Dermis blood vessel endothelial cell (primary cell): ENCODE data around the gene NDUFB10. TPM values are rescaled to one million over a fixed set of nuclear protein-coding genes. Genes with fewer than 3 reads are reported as not detected.

Experiments used
- DNase-seq: peaks from one replicate; pipeline ENCODE4 v3.0.0; 2010
- total RNA-seq: library from RNA; depleted of rRNA; stranded (reverse); fragments of >200 nt; gene quantifications from 2 replicates; pipeline ENCODE4 v1.2.3, GENCODE V29; 2014

Gene NDUFB10
- total RNA-seq, 1 donor from 2014 or later: 107 TPM

DNA sequence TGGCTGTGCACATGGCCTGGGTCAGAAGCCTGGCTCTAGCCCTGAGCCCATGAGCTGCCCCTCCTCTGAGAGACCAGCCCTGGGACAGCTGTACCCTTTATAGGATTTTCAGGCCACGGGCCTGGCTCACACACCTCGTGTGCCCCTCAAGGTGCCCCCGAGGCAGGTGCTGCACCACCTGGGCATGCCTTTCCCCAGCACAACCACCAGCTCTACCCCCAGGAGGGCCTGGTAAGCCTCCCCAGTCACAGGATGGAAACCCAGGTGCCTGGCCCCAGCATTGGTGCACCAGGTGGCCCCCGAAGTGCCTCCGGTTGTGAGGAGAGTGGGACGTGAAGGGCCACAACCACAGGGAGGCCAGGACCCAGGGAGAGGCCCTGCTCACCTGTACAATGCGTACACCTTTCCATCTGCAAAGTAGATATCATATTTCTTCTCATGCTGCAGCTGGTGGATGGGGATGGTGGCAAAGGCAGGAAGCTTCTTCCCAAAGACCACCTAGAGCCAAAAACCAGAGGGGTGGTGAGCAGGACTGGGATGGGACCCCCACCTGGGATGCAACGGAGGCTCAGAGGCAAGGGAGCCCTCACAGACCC, 44.0 kb downstream of the NDUFB10 start:
- no peak for DNase-seq

DNA sequence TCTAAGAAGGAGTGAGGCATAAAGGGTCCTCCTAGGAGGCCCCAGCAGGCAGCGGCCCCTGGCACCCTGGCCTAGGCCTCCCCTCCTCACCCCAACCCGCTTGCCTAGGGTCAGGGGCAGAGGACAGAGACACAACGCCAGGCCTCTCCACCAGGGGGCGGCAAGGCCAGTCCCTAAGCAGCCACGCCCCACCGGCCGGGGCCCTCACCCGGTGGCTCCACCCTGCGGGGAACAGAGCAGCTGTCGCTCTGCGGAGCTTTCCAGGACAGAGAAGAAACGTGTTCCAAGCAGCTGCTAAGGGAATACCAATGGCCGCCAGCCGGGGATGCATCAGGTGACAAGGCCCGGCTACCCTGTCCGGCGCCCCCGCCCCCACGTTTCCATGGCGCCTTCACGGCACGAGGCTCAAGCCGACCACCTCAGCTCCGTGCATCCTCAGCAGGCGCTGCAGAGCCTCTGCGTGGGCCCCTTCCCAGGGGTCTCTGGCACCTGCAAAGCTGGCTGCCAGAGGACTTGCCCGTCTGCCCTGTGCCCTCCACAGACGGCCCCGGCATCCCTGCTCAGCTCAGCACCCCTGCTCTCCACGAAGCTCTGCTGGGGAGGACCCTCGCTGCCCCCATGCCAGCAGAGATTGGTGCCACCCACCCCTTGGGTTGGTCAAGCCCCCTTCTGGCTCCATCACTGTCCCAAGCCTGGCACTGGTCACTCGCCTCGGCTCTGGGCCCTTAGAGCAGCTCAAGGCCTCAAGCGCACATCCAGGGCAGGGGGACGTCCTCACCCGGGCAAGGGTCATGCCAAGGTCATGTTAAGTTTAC, 44.7 kb downstream of the NDUFB10 start:
- peak; percentile 92 for DNase-seq

DNA sequence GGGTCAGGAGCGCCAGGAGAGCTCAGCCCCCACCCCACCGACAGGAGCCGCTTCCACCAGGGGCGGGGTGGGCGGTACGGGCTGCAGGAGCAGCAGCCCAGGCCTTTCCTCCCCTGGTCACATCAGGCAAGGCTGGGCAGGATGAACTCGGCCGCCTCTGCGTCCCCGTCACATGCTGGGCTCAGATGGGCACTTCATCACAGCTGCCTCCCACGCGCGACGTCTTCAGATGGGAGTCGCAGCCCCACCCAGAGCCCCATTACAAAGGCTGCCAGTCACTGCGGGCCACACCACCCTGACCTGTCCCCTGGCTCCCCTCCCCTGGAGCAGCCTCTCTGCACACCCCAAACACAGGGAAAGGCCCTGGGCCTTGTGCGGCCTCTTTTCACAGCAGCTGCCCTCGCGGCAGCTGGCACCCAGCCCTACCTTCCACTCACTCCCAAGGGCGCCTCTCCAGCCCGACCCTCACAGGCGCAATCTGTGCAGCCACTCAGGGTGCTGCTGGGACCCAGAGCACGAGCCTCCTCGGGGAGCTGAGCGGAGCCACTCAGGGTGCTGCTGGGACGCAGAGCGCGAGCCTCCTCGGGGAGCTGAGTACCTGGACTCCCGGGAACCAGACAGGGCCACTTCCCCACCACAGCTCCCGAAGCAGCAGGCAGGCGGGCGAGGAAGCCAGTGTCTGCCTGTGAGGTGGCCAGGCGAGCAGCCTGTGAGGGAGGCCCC, 45.6 kb downstream of the NDUFB10 start:
- DNase-seq: no peak

DNA sequence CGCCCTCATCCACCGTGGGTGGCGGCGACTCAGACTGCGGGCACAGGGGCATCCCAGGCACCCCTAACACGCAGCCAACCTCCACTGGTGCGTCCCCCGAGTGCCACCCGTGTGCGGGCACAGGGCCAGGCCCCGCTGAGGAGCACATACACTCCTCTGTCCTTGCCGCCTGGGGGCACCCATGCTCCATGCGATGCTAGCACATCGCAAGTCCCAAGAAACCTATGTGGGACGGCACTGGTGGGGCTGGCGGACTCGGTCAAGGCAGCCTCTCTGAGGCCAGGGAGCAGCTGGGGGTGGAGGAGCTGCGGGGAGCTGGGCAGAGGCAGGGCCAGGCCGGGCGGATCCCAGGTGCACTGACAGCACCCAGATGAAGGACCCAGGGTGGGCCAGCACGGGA, 46.3 kb downstream of the NDUFB10 start:
- peak; percentile 50 for DNase-seq

DNA sequence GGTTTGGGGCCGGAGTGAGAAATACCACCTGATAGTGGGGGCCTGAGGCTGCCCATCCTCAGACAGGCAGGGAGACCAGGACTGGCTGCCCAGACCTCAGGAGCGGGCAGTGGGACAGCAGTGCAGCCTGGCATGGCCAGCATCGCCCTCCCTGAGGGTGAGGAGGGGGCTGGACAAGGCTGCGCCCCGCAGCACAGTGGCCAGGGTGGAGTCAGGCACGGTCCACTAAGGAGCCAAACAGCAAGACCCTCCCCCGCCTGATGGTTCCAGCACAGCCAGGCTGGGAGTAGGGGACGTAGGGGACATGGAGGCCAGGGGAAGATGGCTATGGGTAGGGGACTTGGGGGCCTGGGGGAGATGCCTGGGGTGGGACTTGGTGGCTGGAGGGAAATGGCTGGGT, 47.0 kb downstream of the NDUFB10 start:
- DNase-seq: no peak

DNA sequence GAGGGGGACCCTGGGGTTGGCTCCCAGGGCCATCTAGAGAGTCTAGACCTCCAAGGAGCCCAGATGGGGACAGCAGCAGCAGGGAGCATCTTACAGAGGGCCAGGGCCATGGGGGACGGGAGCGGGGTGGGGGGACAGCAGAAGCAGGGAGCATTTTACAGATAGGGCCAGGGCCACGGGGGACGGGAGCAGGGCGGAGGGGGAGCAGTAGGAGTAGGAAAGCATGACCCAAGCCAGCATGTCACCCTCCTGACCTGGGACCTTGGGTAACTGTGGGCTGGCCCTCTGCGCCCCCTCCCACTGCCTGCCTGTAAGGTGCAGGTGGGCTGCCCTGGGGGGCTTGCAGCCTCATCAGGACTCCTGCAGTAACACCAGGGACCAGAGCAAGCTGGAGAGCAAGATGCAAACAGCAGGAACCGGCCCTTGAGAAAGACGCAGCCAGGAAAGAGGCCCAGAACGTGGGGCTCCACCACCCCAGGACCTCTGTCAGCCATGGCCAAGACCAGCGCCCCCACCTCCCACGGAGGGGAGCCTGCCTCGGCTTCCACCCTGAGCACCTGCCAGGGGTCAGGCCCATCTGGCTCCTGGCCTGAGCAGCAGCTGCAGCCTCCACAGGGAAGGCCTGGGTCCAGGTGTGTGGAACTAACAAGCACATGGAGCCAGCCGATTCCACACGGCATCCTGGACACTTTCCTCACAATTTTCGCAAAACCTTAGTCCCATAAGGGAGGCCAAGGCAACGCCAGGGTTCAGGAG, 47.9 kb downstream of the NDUFB10 start:
- DNase-seq: no peak

DNA sequence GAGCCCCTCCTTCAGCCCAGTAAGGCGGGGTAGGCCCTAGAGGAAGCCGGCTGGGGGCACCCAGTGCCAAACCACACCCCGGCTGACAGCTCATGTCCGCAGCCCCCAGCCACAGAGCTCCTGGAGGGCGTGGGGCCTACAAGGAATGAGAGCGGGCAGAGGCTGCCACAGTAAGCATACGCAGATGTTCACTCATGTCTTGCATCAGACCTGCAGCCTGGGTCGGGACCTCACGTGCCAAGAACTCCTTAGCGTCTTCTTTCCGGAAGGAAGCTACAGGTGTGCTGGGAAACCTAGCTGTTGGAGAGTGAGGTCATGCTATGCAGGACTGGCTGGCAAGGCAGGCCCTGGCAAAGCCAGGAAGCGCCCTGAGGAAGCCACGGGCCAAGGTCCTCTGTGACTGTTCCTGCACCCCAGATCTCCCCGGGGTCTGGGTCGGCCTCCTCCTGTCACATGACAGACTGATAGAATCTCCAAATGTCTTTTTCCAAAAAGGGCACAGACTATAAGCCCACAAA, 48.7 kb downstream of the NDUFB10 start:
- DNase-seq: peak; percentile 58

DNA sequence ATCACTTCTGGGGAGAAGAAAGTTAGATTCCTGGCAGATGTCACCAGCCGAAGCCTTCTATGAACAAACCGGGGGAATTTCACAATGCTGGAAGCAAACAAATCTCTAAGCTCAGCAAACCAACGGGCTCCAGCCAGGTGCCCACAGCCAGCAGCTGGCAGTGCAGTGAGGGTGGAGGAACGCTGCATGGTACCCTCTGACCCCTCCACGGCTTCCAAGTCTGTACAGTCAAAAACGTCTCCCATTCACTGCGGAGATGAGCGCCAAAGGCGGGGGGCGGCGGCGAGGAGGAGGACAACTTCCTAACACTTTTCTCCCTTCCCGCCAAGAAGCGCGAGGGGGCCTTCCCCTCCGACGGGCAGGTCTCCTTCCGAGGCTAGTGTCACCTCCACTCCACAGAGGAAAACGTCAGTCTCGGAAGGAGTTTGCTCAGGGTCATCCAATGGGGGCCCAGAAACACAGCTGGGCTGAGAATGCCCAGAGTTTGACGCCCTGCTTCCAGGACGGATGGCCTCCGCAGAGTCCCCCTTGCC, 49.4 kb downstream of the NDUFB10 start:
- DNase-seq: peak; percentile 47

DNA sequence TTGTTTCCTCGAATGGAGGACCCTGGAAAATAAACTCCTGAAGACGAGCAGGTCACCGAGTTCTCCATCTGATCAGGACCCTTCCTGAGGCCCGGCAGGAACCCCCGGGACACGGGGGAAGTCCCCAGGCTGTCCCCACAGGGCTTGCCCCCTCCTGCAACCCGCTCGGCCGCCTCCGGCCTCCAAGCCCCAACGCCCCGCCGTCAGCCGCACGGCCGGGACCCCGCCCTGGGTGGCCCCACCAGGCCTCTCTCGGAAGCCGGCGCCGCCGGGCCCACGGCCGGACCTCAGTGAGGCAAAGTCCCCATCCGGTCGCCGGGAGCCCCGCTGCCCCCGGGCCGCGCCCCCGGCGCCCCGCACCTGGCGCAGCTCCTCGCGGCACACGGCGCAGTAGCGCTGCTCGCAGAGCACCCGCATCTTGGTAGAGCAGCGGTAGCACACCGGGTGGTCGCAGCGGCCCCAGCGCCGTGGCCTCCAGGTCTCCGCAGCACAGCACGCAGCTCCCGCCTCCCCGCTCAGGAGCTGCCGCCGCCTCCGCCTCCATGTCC, 49.9 kb downstream of the NDUFB10 start:
- DNase-seq: peak; percentile 24

DNA sequence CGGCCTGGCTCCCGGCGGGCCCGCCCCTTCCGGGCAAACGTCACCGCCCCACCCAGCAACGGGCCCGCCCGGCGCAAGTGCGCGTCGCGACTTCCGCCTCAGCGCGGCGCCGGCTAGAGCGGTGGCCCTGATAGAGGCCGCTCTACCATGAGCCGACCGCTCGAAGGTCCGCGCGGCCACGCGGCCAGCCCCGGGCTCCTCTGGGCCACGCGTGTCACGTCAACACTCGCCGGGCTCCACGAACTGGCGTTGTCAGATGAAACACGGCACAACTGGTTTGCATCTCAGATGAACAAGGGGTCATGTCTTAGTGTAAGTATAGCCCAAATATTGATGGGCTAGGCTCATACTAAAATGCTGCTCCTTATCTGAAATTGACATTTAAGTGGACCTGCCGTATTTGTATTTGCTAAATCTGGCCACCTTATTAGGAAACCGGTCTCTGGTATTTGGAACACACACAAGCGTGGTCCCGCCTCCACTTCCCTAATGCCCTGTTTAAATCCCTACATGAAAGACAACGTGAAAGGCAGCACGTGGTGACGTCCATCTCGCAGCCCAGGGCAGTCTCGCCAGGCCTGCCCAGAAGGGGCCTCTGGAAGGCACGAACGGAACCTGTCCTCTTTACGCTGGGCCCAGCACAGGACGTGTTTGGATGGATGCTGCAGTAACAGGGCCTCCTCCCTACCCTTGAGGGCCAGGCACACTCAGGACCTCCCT, 50.6 kb downstream of the NDUFB10 start, which contains the start of gene ZNF598:
ZNF598 (minus strand) TSS at position 31 of the 720 bp plus-strand sequence.
- peak; percentile 88 for DNase-seq

Other genes with a start within 250 kb of the NDUFB10 start
- gene NME3, start 188.0 kb upstream of the NDUFB10 start, total RNA-seq: 46.6 and 87.3 TPM in 2 replicates
- 9.7 and 16.5 TPM in 2 replicates for gene EME2, start 186.7 kb upstream of the NDUFB10 start, total RNA-seq
- 77.1 and 84.7 TPM in 2 replicates for gene MRPS34, start 186.4 kb upstream of the NDUFB10 start, total RNA-seq
- 57.6 and 82.2 TPM in 2 replicates for gene SPSB3, start 177.0 kb upstream of the NDUFB10 start, total RNA-seq
- 91.8 and 110 TPM in 2 replicates for gene NUBP2, start 176.6 kb upstream of the NDUFB10 start, total RNA-seq
- gene IGFALS, start 165.8 kb upstream of the NDUFB10 start, total RNA-seq: not detected in 2 replicates
- gene HAGH, start 132.7 kb upstream of the NDUFB10 start, total RNA-seq: 76.5 and 89.2 TPM in 2 replicates
- gene FAHD1, start 132.3 kb upstream of the NDUFB10 start, total RNA-seq: 79.7 and 82.4 TPM in 2 replicates
- gene MEIOB, start 87.4 kb upstream of the NDUFB10 start, total RNA-seq: not detected in 2 replicates
- gene HS3ST6, start 41.1 kb upstream of the NDUFB10 start, total RNA-seq: not detected in 2 replicates
- gene MSRB1, start 16.3 kb upstream of the NDUFB10 start, total RNA-seq: 6.6 and 8.1 TPM in 2 replicates
- not detected in 2 replicates for gene RPL3L, start 4.8 kb upstream of the NDUFB10 start, total RNA-seq
- gene RPS2, start 5.3 kb downstream of the NDUFB10 start, total RNA-seq: 1,669 and 1,784 TPM in 2 replicates
- gene RNF151, start 7.3 kb downstream of the NDUFB10 start, total RNA-seq: not detected in 2 replicates
- gene TBL3, start 12.5 kb downstream of the NDUFB10 start, total RNA-seq: 46.1 and 71.8 TPM in 2 replicates
- gene NOXO1, start 21.9 kb downstream of the NDUFB10 start, total RNA-seq: 0.34 TPM in 1 of 2 replicates, not detected in the other
- gene GFER, start 24.7 kb downstream of the NDUFB10 start, total RNA-seq: 9.0 and 13.4 TPM in 2 replicates
- 1.6 and 2.4 TPM in 2 replicates for gene SYNGR3, start 30.4 kb downstream of the NDUFB10 start, total RNA-seq
- gene ZNF598, start 50.3 kb downstream of the NDUFB10 start, total RNA-seq: 19.1 and 28.2 TPM in 2 replicates
- gene NPW, start 60.2 kb downstream of the NDUFB10 start, total RNA-seq: 0.17 and 1.2 TPM in 2 replicates
- 33.5 and 79.6 TPM in 2 replicates for gene NHERF2, start 67.4 kb downstream of the NDUFB10 start, total RNA-seq
- 27.7 and 32.3 TPM in 2 replicates for gene NTHL1, start 88.3 kb downstream of the NDUFB10 start, total RNA-seq
- 40.8 and 59.3 TPM in 2 replicates for gene TSC2, start 88.4 kb downstream of the NDUFB10 start, total RNA-seq
- gene PKD1, start 176.4 kb downstream of the NDUFB10 start, total RNA-seq: 55.6 and 77.1 TPM in 2 replicates
- 0.34 and 0.84 TPM in 2 replicates for gene RAB26, start 189.1 kb downstream of the NDUFB10 start, total RNA-seq
- gene TRAF7, start 196.2 kb downstream of the NDUFB10 start, total RNA-seq: 110 and 171 TPM in 2 replicates
- 0.05 and 0.17 TPM in 2 replicates for gene CASKIN1, start 237.1 kb downstream of the NDUFB10 start, total RNA-seq
- gene MLST8, start 245.9 kb downstream of the NDUFB10 start, total RNA-seq: 16.0 and 25.6 TPM in 2 replicates